ENCODE results near the gene RMRP.

The RMRP gene

DNA sequence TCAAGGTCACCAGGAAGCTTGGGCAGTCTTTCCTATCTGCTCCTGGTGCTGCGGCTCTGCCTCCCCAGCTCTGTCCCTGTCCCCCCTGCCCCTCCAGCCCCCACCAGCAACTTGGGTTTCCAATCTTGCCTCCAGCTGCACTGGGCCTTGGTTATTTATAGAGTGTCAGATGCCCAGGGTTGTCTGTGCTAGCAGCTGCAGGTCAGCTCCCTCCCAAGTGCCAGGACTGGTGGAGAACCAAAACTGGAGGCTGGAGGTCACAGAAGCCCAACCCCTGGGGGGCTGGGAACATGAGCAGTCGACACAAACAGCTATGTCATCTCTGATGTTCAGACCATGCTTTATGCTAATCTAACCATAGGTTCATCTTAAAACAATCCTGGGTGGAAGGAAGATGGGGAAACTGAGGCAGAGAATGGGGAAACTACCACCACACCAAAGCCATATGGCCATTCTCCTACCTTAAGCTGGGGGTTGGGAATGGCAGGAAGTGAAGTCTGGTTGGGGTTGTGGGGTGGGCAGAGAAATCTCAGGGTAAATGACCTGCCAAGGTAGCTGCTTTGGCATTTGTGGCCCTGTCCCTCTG, 30.2 kb upstream of the RMRP start:
- Histone ChIP-seq H3K9ac (ENCODE audit: low read length) (no peak overlapping the region), H3K4me1 (ENCODE audit: insufficient read depth, low read length, severe bottlenecking) (peaks cover 37% of the 10 kb centered on the region), H4K20me1 (ENCODE audit: insufficient read depth, low read length) (no peaks in the 10 kb centered on the region), H3F3A (ENCODE audit: insufficient read depth, low read length) (0 out of 2 replicates have a peak, but pooled peaks cover 3% of the 10 kb centered on the region), H3K9me3 (ENCODE audit: low read length) (no peaks in the 10 kb centered on the region), H3K27ac (ENCODE audit: low read depth, low read length, poor library complexity, severe bottlenecking) (no peak overlapping the region), H3K4me3 (ENCODE audit: low read depth, low read length, poor library complexity, severe bottlenecking) (no peak overlapping the region), H3K79me2 (ENCODE audit: insufficient read depth, low read length) (no peaks in the 10 kb centered on the region), H3K27me3 (ENCODE audit: insufficient read depth, low read length) (no peaks in the 10 kb centered on the region; the same call in 1 of the 2 replicates), H3K4me2 (ENCODE audit: low read length) (no peak overlapping the region), H3K9me2 (ENCODE audit: low read depth, low read length) (no peaks in the 10 kb centered on the region), H2AFZ (ENCODE audit: low read length) (no peak overlapping the region), H3K36me3 (ENCODE audit: insufficient read depth, low read length) (no peaks in the 10 kb centered on the region)
- no peak for TF ChIP-seq EZH2 (IDR thresholded peaks at IDR 0.05; ENCODE audit: borderline replicate concordance, low read length)
- TF ChIP-seq, protein P1, sequence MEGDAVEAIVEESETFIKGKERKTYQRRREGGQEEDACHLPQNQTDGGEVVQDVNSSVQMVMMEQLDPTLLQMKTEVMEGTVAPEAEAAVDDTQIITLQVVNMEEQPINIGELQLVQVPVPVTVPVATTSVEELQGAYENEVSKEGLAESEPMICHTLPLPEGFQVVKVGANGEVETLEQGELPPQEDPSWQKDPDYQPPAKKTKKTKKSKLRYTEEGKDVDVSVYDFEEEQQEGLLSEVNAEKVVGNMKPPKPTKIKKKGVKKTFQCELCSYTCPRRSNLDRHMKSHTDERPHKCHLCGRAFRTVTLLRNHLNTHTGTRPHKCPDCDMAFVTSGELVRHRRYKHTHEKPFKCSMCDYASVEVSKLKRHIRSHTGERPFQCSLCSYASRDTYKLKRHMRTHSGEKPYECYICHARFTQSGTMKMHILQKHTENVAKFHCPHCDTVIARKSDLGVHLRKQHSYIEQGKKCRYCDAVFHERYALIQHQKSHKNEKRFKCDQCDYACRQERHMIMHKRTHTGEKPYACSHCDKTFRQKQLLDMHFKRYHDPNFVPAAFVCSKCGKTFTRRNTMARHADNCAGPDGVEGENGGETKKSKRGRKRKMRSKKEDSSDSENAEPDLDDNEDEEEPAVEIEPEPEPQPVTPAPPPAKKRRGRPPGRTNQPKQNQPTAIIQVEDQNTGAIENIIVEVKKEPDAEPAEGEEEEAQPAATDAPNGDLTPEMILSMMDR (IDR thresholded peaks at IDR 0.05; ENCODE audit: low read length) = no peak

DNA sequence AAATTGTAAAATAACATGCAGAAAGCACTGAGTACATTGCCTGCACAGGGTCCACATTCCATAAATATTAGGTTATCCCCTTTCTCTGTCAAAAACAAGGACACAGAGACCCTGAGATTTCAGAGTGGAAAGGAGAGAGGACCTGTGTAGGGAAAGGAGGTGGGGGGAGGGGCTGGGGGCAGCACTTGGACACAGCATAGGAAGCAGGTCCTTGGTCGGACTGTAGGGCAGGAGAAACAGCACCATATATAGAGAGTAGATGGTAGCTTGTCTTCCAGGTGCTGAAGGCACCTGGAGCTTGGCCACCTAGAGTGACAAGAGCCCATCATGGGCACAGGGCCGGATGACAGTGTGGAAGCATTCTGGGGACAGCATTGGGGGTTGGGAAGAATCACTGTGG, 29.5 kb upstream of the RMRP start:
- H3K27me3 ChIP-seq (ENCODE audit: insufficient read depth, low read length) = no peaks in the 10 kb centered on the region; the same call in 1 of the 2 replicates
- no peaks in the 10 kb centered on the region for H3K9me2 ChIP-seq (ENCODE audit: low read depth, low read length)
- no peak overlapping the region; the same call in 1 of the 2 replicates for H3K4me2 ChIP-seq (ENCODE audit: low read length)
- no peak overlapping the region for H3K27ac ChIP-seq (ENCODE audit: low read depth, low read length, poor library complexity, severe bottlenecking)
- no peak for TF ChIP-seq EZH2 (IDR thresholded peaks at IDR 0.05; ENCODE audit: borderline replicate concordance, low read length)
- TF ChIP-seq, protein P1 (IDR thresholded peaks at IDR 0.05; ENCODE audit: low read length) = no peak
- H3K9ac ChIP-seq (ENCODE audit: low read length) = no peak overlapping the region
- H3K4me1 ChIP-seq (ENCODE audit: insufficient read depth, low read length, severe bottlenecking) = peaks cover 37% of the 10 kb centered on the region
- H3K4me3 ChIP-seq (ENCODE audit: low read depth, low read length, poor library complexity, severe bottlenecking) = no peak overlapping the region
- H3K79me2 ChIP-seq (ENCODE audit: insufficient read depth, low read length) = no peaks in the 10 kb centered on the region
- no peaks in the 10 kb centered on the region for H3K9me3 ChIP-seq (ENCODE audit: low read length)
- H3F3A ChIP-seq (ENCODE audit: insufficient read depth, low read length) = 0 out of 2 replicates have a peak, but pooled peaks cover under 1% of the 10 kb centered on the region
- no peaks in the 10 kb centered on the region for H4K20me1 ChIP-seq (ENCODE audit: insufficient read depth, low read length)
- H3K36me3 ChIP-seq (ENCODE audit: insufficient read depth, low read length) = no peaks in the 10 kb centered on the region
- no peak overlapping the region for H2AFZ ChIP-seq (ENCODE audit: low read length)

GRCh38 chr9:35686222-35687203, 28.7 kb upstream of the RMRP start:
- no peak for TF ChIP-seq EZH2 (IDR thresholded peaks at IDR 0.05; ENCODE audit: borderline replicate concordance, low read length)
- TF ChIP-seq, protein P1 (IDR thresholded peaks at IDR 0.05; ENCODE audit: low read length) = no peak
- Histone ChIP-seq H3K9me2 (ENCODE audit: low read depth, low read length) (no peaks in the 10 kb centered on the region), H3K4me2 (ENCODE audit: low read length) (peak overlapping the region; percentile 19; the same call in 1 of the 2 replicates), H3K4me1 (ENCODE audit: insufficient read depth, low read length, severe bottlenecking) (peaks cover 37% of the 10 kb centered on the region), H3K9me3 (ENCODE audit: low read length) (no peaks in the 10 kb centered on the region), H3K27me3 (ENCODE audit: insufficient read depth, low read length) (no peaks in the 10 kb centered on the region; the same call in 1 of the 2 replicates), H3K36me3 (ENCODE audit: insufficient read depth, low read length) (no peaks in the 10 kb centered on the region), H3F3A (ENCODE audit: insufficient read depth, low read length) (no peaks in the 10 kb centered on the region), H3K4me3 (ENCODE audit: low read depth, low read length, poor library complexity, severe bottlenecking) (no peak overlapping the region), H3K9ac (ENCODE audit: low read length) (no peak overlapping the region), H3K27ac (ENCODE audit: low read depth, low read length, poor library complexity, severe bottlenecking) (no peak overlapping the region), H3K79me2 (ENCODE audit: insufficient read depth, low read length) (no peaks in the 10 kb centered on the region), H4K20me1 (ENCODE audit: insufficient read depth, low read length) (no peaks in the 10 kb centered on the region), H2AFZ (ENCODE audit: low read length) (no peak overlapping the region)

Data from OCI-LY1 (cell line).